SU-DHL-6 (cell line): Measurements from ENCODE around the gene PRDM15.

ENCODE experiments used
- CTCF ChIP-seq: fragments of 200-600 bp; sonication (generic); IDR thresholded peaks from one replicate; pipeline ENCODE4 v1.5.1; 2017; ENCODE audit warnings: antibody characterized with exemption, mild to moderate bottlenecking, low read length, moderate library complexity; ENCODE audit not compliant: insufficient read depth, poor library complexity, severe bottlenecking
- EZH2phosphoT487 ChIP-seq: fragments of 200-600 bp; sonication (generic), shearing (Covaris generic); conservative IDR thresholded peaks from 2 replicates; pipeline ENCODE4 v1.6.1; 2018; ENCODE audit warnings: mild to moderate bottlenecking, antibody characterized with exemption, low read length, moderate library complexity, mixed read lengths

GRCh38 chr21:41804381-41804780, 74.8 kb downstream of the PRDM15 start:
- TF ChIP-seq CTCF (no peak), EZH2phosphoT487 (no peak)
